ENCODE results near the gene PRR22.
A peak's percentile ranks its signal among the peaks of the same experiment; 100 is the strongest.

The PRR22 gene

GRCh38 chr19:5824751-5825150 lies 40.2 kb upstream of the PRR22 start:
- peak; percentile 76 for DNase-seq
- Histone ChIP-seq H3K4me3 (ENCODE audit: low read depth, low read length) (no peak overlapping the region), H3K27ac (no peak overlapping the region), H3K36me3 (no peaks in the 10 kb centered on the region), H3K9me3 (ENCODE audit: severe bottlenecking) (no peaks in the 10 kb centered on the region), H3K27me3 (ENCODE audit: insufficient read depth, low read depth, severe bottlenecking) (no peaks in the 10 kb centered on the region)
- TF ChIP-seq CTCF (IDR thresholded peaks at IDR 0.05; ENCODE audit: low read depth, low read length), result no peak

GRCh38 chr19:5823579-5824281 lies 39.2 kb upstream of the PRR22 start:
- H3K36me3 ChIP-seq, result no peaks in the 10 kb centered on the region
- H3K4me3 ChIP-seq (ENCODE audit: low read depth, low read length), result no peak overlapping the region
- H3K9me3 ChIP-seq (ENCODE audit: severe bottlenecking), result no peaks in the 10 kb centered on the region
- H3K27me3 ChIP-seq (ENCODE audit: insufficient read depth, low read depth, severe bottlenecking), result no peaks in the 10 kb centered on the region
- DNase-seq, result no peak
- H3K27ac ChIP-seq, result no peak overlapping the region
- peak; percentile 36 for TF ChIP-seq CTCF (IDR thresholded peaks at IDR 0.05; ENCODE audit: low read depth, low read length)

GRCh38 chr19:5822181-5822844 lies 37.8 kb upstream of the PRR22 start:
- no peak overlapping the region for H3K4me3 ChIP-seq (ENCODE audit: low read depth, low read length)
- TF ChIP-seq CTCF (IDR thresholded peaks at IDR 0.05; ENCODE audit: low read depth, low read length), result no peak
- H3K27me3 ChIP-seq (ENCODE audit: insufficient read depth, low read depth, severe bottlenecking), result no peaks in the 10 kb centered on the region

GRCh38 chr19:5821521-5822180 lies 37.1 kb upstream of the PRR22 start:
- Histone ChIP-seq H3K4me3 (ENCODE audit: low read depth, low read length) (no peak overlapping the region), H3K27me3 (ENCODE audit: insufficient read depth, low read depth, severe bottlenecking) (no peaks in the 10 kb centered on the region), H3K36me3 (no peaks in the 10 kb centered on the region), H3K27ac (no peak overlapping the region), H3K9me3 (ENCODE audit: severe bottlenecking) (no peaks in the 10 kb centered on the region)
- DNase-seq, result no peak
- TF ChIP-seq CTCF (IDR thresholded peaks at IDR 0.05; ENCODE audit: low read depth, low read length), result no peak

More at GRCh38 chr19:5822181-5822844, 37.8 kb upstream of the PRR22 start:
- Histone ChIP-seq H3K9me3 (ENCODE audit: severe bottlenecking) (no peaks in the 10 kb centered on the region), H3K27ac (no peak overlapping the region), H3K36me3 (no peaks in the 10 kb centered on the region)
- DNase-seq, result no peak

- no peak for DNase-seq
- TF ChIP-seq CTCF (IDR thresholded peaks at IDR 0.05; ENCODE audit: low read depth, low read length), result no peak
- H3K9me3 ChIP-seq (ENCODE audit: severe bottlenecking), result no peaks in the 10 kb centered on the region
- H3K27me3 ChIP-seq (ENCODE audit: insufficient read depth, low read depth, severe bottlenecking), result no peaks in the 10 kb centered on the region
- no peaks in the 10 kb centered on the region for H3K36me3 ChIP-seq
- no peak overlapping the region for H3K27ac ChIP-seq
- no peak overlapping the region for H3K4me3 ChIP-seq (ENCODE audit: low read depth, low read length)
Observed at GRCh38 chr19:5820785-5821184, 36.2 kb upstream of the PRR22 start.

Data from WERI-Rb-1 (cell line).